HEK293 (cell line): ENCODE results near the gene PRSS48.

Experiments
- BCL11A ChIP-seq: fragments of 450-650 bp; formaldehyde crosslinking; IDR thresholded peaks from 2 replicates; pipeline ENCODE4 v1.5.1; 2016; ENCODE audit warnings: low read depth, missing biosample characterization, missing genetic modification characterization
- MYNN ChIP-seq: fragments of 450-650 bp; formaldehyde crosslinking; IDR thresholded peaks from 2 replicates; pipeline ENCODE4 v1.5.1; 2016; ENCODE audit warnings: missing biosample characterization, missing genetic modification characterization, borderline replicate concordance
- PRDM10 ChIP-seq: fragments of 450-650 bp; formaldehyde crosslinking; IDR thresholded peaks from 2 replicates; pipeline ENCODE4 v1.5.1; 2016; ENCODE audit warnings: missing biosample characterization, missing genetic modification characterization
- ZBTB7A ChIP-seq: fragments of 450-650 bp; formaldehyde crosslinking; IDR thresholded peaks from 2 replicates; pipeline ENCODE4 v1.5.1; 2016; ENCODE audit warnings: low read depth, missing biosample characterization, missing genetic modification characterization
- ZNF221 ChIP-seq: fragments of 450-650 bp; formaldehyde crosslinking; IDR thresholded peaks from 2 replicates; pipeline ENCODE4 v1.5.1; 2017; ENCODE audit warnings: missing biosample characterization, missing genetic modification characterization, borderline replicate concordance
- ZNF274 ChIP-seq, 2 experiments: fragments of 200-500 bp in 1 of 2; fragments of 450-650 bp in 1 of 2; sonication (Bioruptor generic) in 1 of 2; formaldehyde crosslinking in 1 of 2; IDR thresholded peaks; 2 replicates each; pipeline versions ENCODE4 v1.5.1 to v1.6.1; 2014 to 2016; ENCODE audit warnings: borderline replicate concordance in 1 of 2, inconsistent platforms in 1 of 2, low read length in 1 of 2, missing biosample characterization in 1 of 2, missing genetic modification characterization in 1 of 2
- TF ChIP-seq, protein P1 (sequence below): fragments of 450-650 bp; formaldehyde crosslinking; IDR thresholded peaks from 2 replicates; pipeline ENCODE4 v1.5.1; 2016; ENCODE audit warnings: missing biosample characterization, missing genetic modification characterization

DNA sequence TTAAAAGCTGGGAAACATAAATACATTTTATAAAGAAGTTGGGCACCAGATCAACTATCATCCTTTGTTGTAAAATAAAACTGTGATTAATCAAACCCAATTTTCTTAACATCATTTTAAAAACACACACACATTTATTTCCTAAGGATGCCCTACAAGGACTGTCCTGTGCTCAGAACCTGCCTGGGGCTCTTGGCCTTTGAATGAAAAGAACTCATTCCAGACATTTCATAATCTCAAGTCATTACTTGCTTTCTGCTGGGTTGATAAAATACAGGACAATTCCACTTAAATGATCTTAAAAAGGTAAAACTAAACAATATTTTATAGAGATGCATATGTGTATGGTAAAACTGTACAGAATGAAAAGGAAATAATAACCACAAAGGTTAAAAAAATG, 45.6 kb downstream of the PRSS48 start:
- TF ChIP-seq BCL11A (no peak), PRDM10 (no peak), MYNN (tag by site-specific recombination) (no peak), ZNF221 (no peak), ZNF274 (IDR thresholded peaks at IDR 0.05; ENCODE audit: low read length) (no peak), ZNF274 (tag by site-specific recombination; IDR thresholded peaks at IDR 0.05; ENCODE audit: borderline replicate concordance) (no peak), ZBTB7A (no peak)
- TF ChIP-seq, protein P1, sequence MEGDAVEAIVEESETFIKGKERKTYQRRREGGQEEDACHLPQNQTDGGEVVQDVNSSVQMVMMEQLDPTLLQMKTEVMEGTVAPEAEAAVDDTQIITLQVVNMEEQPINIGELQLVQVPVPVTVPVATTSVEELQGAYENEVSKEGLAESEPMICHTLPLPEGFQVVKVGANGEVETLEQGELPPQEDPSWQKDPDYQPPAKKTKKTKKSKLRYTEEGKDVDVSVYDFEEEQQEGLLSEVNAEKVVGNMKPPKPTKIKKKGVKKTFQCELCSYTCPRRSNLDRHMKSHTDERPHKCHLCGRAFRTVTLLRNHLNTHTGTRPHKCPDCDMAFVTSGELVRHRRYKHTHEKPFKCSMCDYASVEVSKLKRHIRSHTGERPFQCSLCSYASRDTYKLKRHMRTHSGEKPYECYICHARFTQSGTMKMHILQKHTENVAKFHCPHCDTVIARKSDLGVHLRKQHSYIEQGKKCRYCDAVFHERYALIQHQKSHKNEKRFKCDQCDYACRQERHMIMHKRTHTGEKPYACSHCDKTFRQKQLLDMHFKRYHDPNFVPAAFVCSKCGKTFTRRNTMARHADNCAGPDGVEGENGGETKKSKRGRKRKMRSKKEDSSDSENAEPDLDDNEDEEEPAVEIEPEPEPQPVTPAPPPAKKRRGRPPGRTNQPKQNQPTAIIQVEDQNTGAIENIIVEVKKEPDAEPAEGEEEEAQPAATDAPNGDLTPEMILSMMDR = no peak
